Activated T-cell treated with anti-CD3 and anti-CD28 coated beads, Interleukin-2, amount 50 U/mL, for 4 hours (primary cell): Measurements from ENCODE around the gene MARCOL. TPM values are rescaled to one million over a fixed set of nuclear protein-coding genes. Genes with fewer than 3 reads are reported as not detected.

ENCODE experiments used
- total RNA-seq, 3 donors: library from RNA; stranded (reverse); gene quantifications; one replicate each; pipeline ENCODE4 v1.2.1, GENCODE V29; 2021

Gene MARCOL
- total RNA-seq, 3 donors from 2014 or later = not detected

Other genes starting within 250 kb of the MARCOL start
- gene SPINK5, start 174.5 kb upstream of the MARCOL start, total RNA-seq = not detected
- gene SPINK14, start 70.0 kb upstream of the MARCOL start, total RNA-seq = not detected
- not detected for gene SPINK6, start 35.5 kb upstream of the MARCOL start, total RNA-seq
- not detected for gene SPINK13, start 30.3 kb downstream of the MARCOL start, total RNA-seq
- gene SPINK7, start 73.9 kb downstream of the MARCOL start, total RNA-seq = not detected
- gene SPINK9, start 97.0 kb downstream of the MARCOL start, total RNA-seq = not detected
- 10 to 100 TPM; 29.8 to 31.5 (median 30.5) TPM for gene FBXO38, start 145.4 kb downstream of the MARCOL start, total RNA-seq